LNCaP clone FGC (cell line): ENCODE measurements around the gene GPRC5A.

Experiments
- DNase-seq: peaks from one replicate; pipeline ENCODE4 v3.0.0-alpha.2; 2011; ENCODE audit warnings: low read depth
- H3K4me3 ChIP-seq: 2 replicates; pipeline ENCODE4 v1.5.1; 2011; ENCODE audit warnings: mild to moderate bottlenecking, low read depth, low read length, control low read depth
- CTCF ChIP-seq: IDR thresholded peaks from 2 replicates; pipeline ENCODE4 v1.5.1; 2012; ENCODE audit warnings: mild to moderate bottlenecking; ENCODE audit not compliant: control insufficient read depth, insufficient read depth; ENCODE audit errors: extremely low read depth

GPRC5A gene

GRCh38 chr12:12919666-12920435 lies 28.5 kb downstream of the GPRC5A start:
- no peak for TF ChIP-seq CTCF
- H3K4me3 ChIP-seq, result no peak overlapping the region
- DNase-seq, result no peak

- TF ChIP-seq CTCF, result no peak
- no peak for DNase-seq
- H3K4me3 ChIP-seq, result no peak overlapping the region
Observed at GRCh38 chr12:12922191-12922616, 30.8 kb downstream of the GPRC5A start.

GRCh38 chr12:12922978-12923377 lies 31.6 kb downstream of the GPRC5A start:
- TF ChIP-seq CTCF, result no peak
- no peak for DNase-seq

GRCh38 chr12:12924169-12924568 lies 32.8 kb downstream of the GPRC5A start:
- TF ChIP-seq CTCF, result no peak
- no peak for DNase-seq
- no peak overlapping the region for H3K4me3 ChIP-seq

More at GRCh38 chr12:12922978-12923377, 31.6 kb downstream of the GPRC5A start:
- no peak overlapping the region for H3K4me3 ChIP-seq

GRCh38 chr12:12925388-12925787 lies 34.0 kb downstream of the GPRC5A start:
- no peak overlapping the region for H3K4me3 ChIP-seq
- DNase-seq, result no peak
- no peak for TF ChIP-seq CTCF

- no peak overlapping the region for H3K4me3 ChIP-seq
- TF ChIP-seq CTCF, result no peak
- DNase-seq, result no peak
Observed at GRCh38 chr12:12926571-12927071, 35.3 kb downstream of the GPRC5A start.
